ENCODE results near the gene AAGAB.

The AAGAB gene

DNA sequence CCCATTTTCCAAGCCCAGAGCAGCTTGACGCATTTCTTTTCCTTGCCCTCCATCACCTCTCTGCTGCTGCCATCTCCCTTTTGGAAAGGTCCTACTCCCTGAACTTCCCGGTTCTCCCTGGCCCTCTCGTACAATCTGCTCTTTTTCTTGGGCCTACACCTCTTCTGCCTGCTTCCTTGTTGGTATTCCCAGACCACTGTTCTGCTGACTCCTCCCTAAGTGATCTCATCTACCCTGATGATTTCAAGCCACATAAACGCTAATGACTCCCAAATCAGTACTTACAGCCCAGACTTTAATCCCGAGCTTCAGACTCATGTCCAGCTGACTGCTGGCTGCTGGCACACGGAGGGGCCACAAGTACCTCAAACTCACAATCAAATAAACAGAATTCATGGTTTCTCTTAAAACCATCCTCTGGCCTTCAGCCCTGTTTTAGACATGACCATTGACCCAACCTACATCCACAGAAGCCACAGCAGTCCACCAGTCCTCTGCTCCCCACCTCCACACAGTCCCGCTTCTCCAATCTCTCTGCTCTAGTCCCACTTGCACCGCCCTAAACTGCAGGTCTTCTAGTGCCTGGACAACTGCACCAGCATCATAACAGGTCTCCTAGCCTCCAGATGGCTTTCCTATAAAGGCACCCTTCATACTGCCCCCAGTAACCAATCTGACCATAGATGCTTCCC, 57.6 kb downstream of the AAGAB start:
- no peak for TF ChIP-seq CTCF (conservative IDR thresholded peaks at IDR 0.05; ENCODE audit: control insufficient read depth, insufficient read depth, low read depth, low read length)
- DNase-seq (ENCODE audit: low read depth), result peak; percentile 96
- no peak overlapping the region for H3K4me3 ChIP-seq (ENCODE audit: control insufficient read depth, low read depth, low read length)

DNA sequence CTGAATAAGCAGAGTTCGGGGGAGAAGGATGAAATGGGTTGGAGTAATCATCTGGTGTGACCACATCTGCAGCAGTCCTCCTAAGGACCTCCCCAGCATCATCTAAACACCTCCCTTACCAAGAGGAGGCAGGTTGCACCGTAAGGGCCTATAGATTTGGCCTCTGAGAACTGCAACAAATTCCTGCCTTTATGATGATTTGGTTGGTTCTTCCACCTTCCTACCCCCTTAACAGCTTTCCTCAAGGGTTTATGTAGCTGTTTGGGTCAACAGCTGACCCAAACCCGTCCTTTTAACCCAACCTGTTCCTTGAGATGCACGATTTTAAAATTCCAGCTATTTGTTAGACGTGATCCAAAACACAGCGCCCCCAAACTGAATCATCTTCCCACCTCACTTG, 58.2 kb downstream of the AAGAB start:
- TF ChIP-seq CTCF (conservative IDR thresholded peaks at IDR 0.05; ENCODE audit: control insufficient read depth, insufficient read depth, low read depth, low read length), result no peak
- DNase-seq (ENCODE audit: low read depth), result peak; percentile 43
- H3K4me3 ChIP-seq (ENCODE audit: control insufficient read depth, low read depth, low read length), result no peak overlapping the region

GRCh38 chr15:67195305-67195704, 59.2 kb downstream of the AAGAB start:
- TF ChIP-seq CTCF (conservative IDR thresholded peaks at IDR 0.05; ENCODE audit: control insufficient read depth, insufficient read depth, low read depth, low read length), result no peak
- no peak overlapping the region for H3K4me3 ChIP-seq (ENCODE audit: control insufficient read depth, low read depth, low read length)
- no peak for DNase-seq (ENCODE audit: low read depth)

DNA sequence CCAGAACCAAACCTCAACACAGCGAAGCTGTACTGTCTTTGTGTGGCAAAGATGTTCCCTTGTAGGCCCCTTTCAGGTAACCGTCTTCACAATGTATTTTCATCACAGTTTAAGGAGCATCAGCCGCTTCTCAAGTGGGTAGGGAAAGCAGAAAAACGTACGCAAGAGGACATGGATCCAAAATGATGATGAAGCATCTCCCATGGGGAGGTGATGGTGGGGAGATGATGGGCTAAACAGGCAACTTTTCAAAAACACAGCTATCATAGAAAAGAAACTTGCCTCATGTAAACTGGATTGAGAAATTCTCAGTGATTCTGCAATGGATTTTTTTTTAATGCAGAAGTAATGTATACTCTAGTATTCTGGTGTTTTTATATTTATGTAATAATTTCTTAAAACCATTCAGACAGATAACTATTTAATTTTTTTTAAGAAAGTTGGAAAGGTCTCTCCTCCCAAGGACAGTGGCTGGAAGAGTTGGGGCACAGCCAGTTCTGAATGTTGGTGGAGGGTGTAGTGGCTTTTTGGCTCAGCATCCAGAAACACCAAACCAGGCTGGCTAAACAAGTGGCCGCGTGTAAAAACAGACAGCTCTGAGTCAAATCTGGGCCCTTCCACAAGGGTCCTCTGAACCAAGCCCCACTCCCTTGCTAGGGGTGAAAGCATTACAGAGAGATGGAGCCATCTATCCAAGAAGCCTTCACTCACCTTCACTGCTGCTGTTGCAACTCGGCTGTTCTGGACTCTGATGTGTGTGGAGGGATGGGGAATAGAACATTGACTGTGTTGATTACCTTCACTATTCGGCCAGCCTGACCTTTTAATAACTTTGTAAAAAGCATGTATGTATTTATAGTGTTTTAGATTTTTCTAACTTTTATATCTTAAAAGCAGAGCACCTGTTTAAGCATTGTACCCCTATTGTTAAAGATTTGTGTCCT, 60.0 kb downstream of the AAGAB start:
- TF ChIP-seq CTCF (conservative IDR thresholded peaks at IDR 0.05; ENCODE audit: control insufficient read depth, insufficient read depth, low read depth, low read length), result no peak
- H3K4me3 ChIP-seq (ENCODE audit: control insufficient read depth, low read depth, low read length), result no peak overlapping the region
- peak; percentile 89 for DNase-seq (ENCODE audit: low read depth)

- no peak for TF ChIP-seq CTCF (conservative IDR thresholded peaks at IDR 0.05; ENCODE audit: control insufficient read depth, insufficient read depth, low read depth, low read length)
- peak; percentile 62 for DNase-seq (ENCODE audit: low read depth)
- no peak overlapping the region for H3K4me3 ChIP-seq (ENCODE audit: control insufficient read depth, low read depth, low read length)
Measured at GRCh38 chr15:67193223-67193990, 61.1 kb downstream of the AAGAB start.

DNA sequence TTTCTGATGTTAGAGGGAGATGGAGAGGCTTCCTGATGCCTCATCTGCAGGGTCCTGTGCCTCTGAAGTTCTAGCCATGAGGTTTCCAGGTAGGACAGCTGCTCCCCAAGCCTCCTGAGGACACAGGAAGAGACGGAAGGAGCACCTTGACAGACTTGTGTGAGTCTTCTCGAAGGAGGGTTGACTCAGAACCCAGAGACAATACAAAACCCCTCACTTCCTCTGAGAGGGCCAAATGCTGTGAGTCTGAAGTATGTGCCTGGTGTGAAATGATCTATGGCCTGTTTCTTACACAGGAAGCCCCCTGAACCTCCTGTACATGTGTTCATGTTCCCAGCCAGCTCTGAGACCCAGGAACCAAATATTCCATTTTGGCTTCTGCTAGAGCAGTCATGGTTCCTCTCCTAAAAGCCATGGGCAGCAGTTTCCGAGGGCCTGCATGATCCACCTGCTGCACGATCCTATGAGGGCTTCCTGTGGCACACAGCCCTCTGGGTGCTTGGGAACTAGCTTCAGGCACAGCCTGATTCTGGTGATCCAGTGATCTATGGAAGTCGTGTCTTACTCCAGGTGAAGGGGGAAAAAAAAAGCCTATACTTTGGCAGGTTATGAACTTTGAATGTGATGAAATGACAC, 62.2 kb downstream of the AAGAB start:
- TF ChIP-seq CTCF (conservative IDR thresholded peaks at IDR 0.05; ENCODE audit: control insufficient read depth, insufficient read depth, low read depth, low read length), result no peak
- DNase-seq (ENCODE audit: low read depth), result no peak
- H3K4me3 ChIP-seq (ENCODE audit: control insufficient read depth, low read depth, low read length), result no peak overlapping the region

Measured in fibroblast of mammary gland (primary cell).